OCI-LY7 (cell line): ENCODE measurements around the gene SHMT1.

Experiments
- CTCF ChIP-seq: fragments of 200-600 bp; sonication (generic); conservative IDR thresholded peaks from 2 replicates; pipeline ENCODE4 v1.5.1; 2014; ENCODE audit warnings: mild to moderate bottlenecking, antibody characterized with exemption, low read length, moderate library complexity, mixed read lengths
- EZH2phosphoT487 ChIP-seq: fragments of 200-600 bp; sonication (generic); IDR thresholded peaks from 2 replicates; pipeline ENCODE4 v1.6.1; 2018; ENCODE audit warnings: low read depth, borderline replicate concordance, mild to moderate bottlenecking, mixed run types, antibody characterized with exemption, low read length, moderate library complexity, mixed read lengths

DNA sequence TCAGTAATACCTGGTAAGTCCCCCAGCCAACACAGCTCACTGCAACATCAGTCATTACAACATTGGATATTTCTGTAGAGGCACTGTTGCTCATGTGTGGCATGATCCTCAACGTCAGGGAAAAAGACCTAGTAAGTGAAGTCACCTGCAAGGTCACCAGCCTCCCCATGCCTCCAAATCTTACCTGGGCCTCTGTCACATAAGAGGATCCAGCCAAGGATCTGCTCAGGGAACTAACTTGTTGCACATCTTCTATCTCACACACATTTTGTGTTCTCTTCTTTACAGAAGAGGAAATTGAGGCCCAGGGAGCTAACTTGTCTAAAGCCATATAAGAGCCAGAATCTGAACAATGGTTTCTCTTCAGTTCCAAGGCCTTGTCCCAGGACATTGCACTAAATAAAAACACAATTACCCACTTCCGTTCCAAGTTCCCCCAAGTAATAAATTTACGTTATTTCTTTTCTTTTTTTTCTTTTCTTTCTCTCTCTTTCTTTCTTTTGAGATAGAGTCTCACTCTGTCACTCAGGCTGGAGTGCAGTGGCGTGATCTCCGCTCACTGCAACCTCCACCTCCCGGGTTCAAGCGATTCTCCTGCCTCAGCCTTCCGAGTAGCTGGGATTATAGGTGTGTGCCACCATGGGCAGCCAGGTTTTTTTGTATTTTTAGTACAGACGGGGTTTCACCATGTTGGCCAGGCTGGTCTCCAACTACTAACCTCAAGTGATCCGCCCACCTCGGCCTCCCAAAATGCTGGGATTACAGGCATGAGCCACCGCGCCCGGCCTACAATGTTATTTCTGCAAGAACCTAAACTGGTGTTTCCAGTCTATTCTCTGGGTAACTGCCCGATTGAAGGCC, 1.3 kb downstream of the SHMT1 start:
- TF ChIP-seq CTCF (no peak), EZH2phosphoT487 (no peak)
